Measurements from ENCODE around the gene ZNF488. TPM values are rescaled to one million over a fixed set of nuclear protein-coding genes. Genes with fewer than 3 reads are reported as not detected.

The ZNF488 gene
- total and polyA plus RNA-seq, 10 of the 15 experiments (the other 5 are each of a cell fraction or from before 2014, with no cell fraction given) = not detected

DNA sequence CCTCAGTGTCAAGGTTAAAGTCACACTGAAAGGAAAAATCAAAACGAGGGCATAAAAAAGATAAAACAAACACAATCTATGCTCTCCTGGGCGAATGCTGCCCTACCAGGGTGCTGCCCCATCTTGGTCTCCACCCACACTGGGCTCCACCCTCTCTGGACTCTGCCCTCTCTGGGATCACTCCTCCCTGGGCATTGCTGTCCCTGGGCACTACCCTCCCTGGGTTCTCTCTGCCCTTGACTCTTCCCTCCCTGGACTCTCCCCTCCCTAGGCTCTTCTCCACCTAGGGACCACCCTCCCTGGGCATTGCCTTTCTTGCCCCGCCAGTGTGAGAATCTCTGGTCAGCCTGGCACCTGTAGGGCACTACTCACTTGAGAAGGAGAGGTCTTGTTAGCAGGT, 53.3 kb downstream of the ZNF488 start:
- H3K9ac ChIP-seq (ENCODE audit: control insufficient read depth, insufficient read depth, low read length) = no peak overlapping the region

More for the DNA sequence above, 53.3 kb downstream of the ZNF488 start:
- CTCF ChIA-PET = interaction anchor here (1.4 to 2.9 kb wide), 3 partner anchors 10 to 305 kb away, joined by 4 to 7 read pairs (median 5); no protein-coding TSS in a partner anchor
- Histone ChIP-seq H4K20me1 (ENCODE audit: control insufficient read depth, insufficient read depth) (no peaks in the 10 kb centered on the region; the same call in 1 of the 2 replicates), H3K79me2 (ENCODE audit: control insufficient read depth, insufficient read depth, low read length) (no peaks in the 10 kb centered on the region), H3K4me2 (ENCODE audit: control insufficient read depth, insufficient read depth) (no peak overlapping the region), H3K4me3 (no peak overlapping the region), H3K27me3 (replicated peaks in 1 of 2; ENCODE audit: control insufficient read depth in 2 of 2, insufficient read depth in 2 of 2, low read length in 1 of 2) (no peaks in the 10 kb centered on the region; a peak in 2 of 4 replicates), H3K27ac (ENCODE audit: control insufficient read depth, insufficient read depth) (no peak overlapping the region), H3K9me3 (replicated peaks; ENCODE audit: control insufficient read depth, insufficient read depth, low read length) (no peaks in the 10 kb centered on the region), H3K36me3 (ENCODE audit: control insufficient read depth in 2 of 2, insufficient read depth in 2 of 2, low read length in 1 of 2) (no peaks in the 10 kb centered on the region), H3K4me1 (ENCODE audit: control insufficient read depth, insufficient read depth, low read length) (no peaks in the 10 kb centered on the region), H2AFZ (ENCODE audit: control insufficient read depth, low read depth, low read length) (no peak overlapping the region)
- SMC1A ChIA-PET (ENCODE audit: uncharacterized antibody, unreplicated experiment) = no interaction called here
- FAIRE-seq (no peak), ATAC-seq (no peak), DNase-seq (ENCODE audit: low read depth, low spot score) (no peak)
- RAD21 ChIA-PET (ENCODE audit: unreplicated experiment) = no interaction called here
- POLR2A ChIA-PET = no interaction called here
- intact Hi-C loops (cut with micrococcal nuclease; ENCODE audit: unreplicated experiment) (no loop called here), in situ Hi-C loops (cut with MboI) (no loop called here)
- TF ChIP-seq NBN (IDR thresholded peaks at IDR 0.05) (no peak), SUPT20H (IDR thresholded peaks at IDR 0.05; ENCODE audit: borderline replicate concordance, control insufficient read depth, low read depth, low read length) (no peak), RUNX3 (IDR thresholded peaks at IDR 0.05; ENCODE audit: low read length) (no peak), POLR2AphosphoS2 (IDR thresholded peaks at IDR 0.05; ENCODE audit: low read depth, low read length) (no peak), POLR2AphosphoS5 (IDR thresholded peaks at IDR 0.05; ENCODE audit: low read length) (no peak), ZNF217 (IDR thresholded peaks at IDR 0.05) (no peak), CHD2 (IDR thresholded peaks at IDR 0.05; ENCODE audit: borderline replicate concordance, low read depth, low read length) (no peak), ETV6 (conservative IDR thresholded peaks at IDR 0.05 in 1 of 2, IDR thresholded peaks at IDR 0.05 in 1 of 2; ENCODE audit: borderline replicate concordance in 1 of 2, low read depth in 1 of 2) (no peak), TCF7 (IDR thresholded peaks at IDR 0.05; ENCODE audit: borderline replicate concordance) (no peak), SUZ12 (IDR thresholded peaks at IDR 0.05; ENCODE audit: unreplicated experiment) (no peak), EED (IDR thresholded peaks at IDR 0.05; ENCODE audit: low read depth) (no peak), GATAD2B (conservative IDR thresholded peaks at IDR 0.05; ENCODE audit: low read depth) (no peak), STAT1 (conservative IDR thresholded peaks at IDR 0.05) (no peak), BCL11A (IDR thresholded peaks at IDR 0.05; ENCODE audit: low read depth, low read length) (no peak), EP300 (IDR thresholded peaks at IDR 0.05; ENCODE audit: borderline replicate concordance in 1 of 2, control insufficient read depth in 1 of 2, low read depth in 2 of 2, low read length in 2 of 2) (no peak), NFYB (IDR thresholded peaks at IDR 0.05; ENCODE audit: insufficient read depth, low read depth, low read length) (no peak), BACH1 (IDR thresholded peaks at IDR 0.05; ENCODE audit: borderline replicate concordance) (no peak), ATF2 (IDR thresholded peaks at IDR 0.05; ENCODE audit: low read length) (no peak)
- TF ChIP-seq, protein P1, sequence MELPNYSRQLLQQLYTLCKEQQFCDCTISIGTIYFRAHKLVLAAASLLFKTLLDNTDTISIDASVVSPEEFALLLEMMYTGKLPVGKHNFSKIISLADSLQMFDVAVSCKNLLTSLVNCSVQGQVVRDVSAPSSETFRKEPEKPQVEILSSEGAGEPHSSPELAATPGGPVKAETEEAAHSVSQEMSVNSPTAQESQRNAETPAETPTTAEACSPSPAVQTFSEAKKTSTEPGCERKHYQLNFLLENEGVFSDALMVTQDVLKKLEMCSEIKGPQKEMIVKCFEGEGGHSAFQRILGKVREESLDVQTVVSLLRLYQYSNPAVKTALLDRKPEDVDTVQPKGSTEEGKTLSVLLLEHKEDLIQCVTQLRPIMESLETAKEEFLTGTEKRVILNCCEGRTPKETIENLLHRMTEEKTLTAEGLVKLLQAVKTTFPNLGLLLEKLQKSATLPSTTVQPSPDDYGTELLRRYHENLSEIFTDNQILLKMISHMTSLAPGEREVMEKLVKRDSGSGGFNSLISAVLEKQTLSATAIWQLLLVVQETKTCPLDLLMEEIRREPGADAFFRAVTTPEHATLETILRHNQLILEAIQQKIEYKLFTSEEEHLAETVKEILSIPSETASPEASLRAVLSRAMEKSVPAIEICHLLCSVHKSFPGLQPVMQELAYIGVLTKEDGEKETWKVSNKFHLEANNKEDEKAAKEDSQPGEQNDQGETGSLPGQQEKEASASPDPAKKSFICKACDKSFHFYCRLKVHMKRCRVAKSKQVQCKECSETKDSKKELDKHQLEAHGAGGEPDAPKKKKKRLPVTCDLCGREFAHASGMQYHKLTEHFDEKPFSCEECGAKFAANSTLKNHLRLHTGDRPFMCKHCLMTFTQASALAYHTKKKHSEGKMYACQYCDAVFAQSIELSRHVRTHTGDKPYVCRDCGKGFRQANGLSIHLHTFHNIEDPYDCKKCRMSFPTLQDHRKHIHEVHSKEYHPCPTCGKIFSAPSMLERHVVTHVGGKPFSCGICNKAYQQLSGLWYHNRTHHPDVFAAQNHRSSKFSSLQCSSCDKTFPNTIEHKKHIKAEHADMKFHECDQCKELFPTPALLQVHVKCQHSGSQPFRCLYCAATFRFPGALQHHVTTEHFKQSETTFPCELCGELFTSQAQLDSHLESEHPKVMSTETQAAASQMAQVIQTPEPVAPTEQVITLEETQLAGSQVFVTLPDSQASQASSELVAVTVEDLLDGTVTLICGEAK (IDR thresholded peaks at IDR 0.05; ENCODE audit: borderline replicate concordance) = no peak
- WGBS (ENCODE audit: insufficient coverage, insufficient replicate concordance, low lambda C conversion rate, missing lambda C conversion rate) = 11% methylated on average over 3 of the region's 3 CpGs
- BruUV-seq (replicated peaks) = no TSS peak
